UCSD-AML1 (cell line): ENCODE measurements around the gene ZBTB16.
A peak's percentile ranks its signal among the peaks of the same experiment; 100 is the strongest.

Experiments
- DNase-seq: peaks from one replicate; lab custom pipeline; 2025; ENCODE audit not compliant: unreplicated experiment; lab: John Stamatoyannopoulos, UW

The ZBTB16 gene, protein sequence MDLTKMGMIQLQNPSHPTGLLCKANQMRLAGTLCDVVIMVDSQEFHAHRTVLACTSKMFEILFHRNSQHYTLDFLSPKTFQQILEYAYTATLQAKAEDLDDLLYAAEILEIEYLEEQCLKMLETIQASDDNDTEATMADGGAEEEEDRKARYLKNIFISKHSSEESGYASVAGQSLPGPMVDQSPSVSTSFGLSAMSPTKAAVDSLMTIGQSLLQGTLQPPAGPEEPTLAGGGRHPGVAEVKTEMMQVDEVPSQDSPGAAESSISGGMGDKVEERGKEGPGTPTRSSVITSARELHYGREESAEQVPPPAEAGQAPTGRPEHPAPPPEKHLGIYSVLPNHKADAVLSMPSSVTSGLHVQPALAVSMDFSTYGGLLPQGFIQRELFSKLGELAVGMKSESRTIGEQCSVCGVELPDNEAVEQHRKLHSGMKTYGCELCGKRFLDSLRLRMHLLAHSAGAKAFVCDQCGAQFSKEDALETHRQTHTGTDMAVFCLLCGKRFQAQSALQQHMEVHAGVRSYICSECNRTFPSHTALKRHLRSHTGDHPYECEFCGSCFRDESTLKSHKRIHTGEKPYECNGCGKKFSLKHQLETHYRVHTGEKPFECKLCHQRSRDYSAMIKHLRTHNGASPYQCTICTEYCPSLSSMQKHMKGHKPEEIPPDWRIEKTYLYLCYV

DNA sequence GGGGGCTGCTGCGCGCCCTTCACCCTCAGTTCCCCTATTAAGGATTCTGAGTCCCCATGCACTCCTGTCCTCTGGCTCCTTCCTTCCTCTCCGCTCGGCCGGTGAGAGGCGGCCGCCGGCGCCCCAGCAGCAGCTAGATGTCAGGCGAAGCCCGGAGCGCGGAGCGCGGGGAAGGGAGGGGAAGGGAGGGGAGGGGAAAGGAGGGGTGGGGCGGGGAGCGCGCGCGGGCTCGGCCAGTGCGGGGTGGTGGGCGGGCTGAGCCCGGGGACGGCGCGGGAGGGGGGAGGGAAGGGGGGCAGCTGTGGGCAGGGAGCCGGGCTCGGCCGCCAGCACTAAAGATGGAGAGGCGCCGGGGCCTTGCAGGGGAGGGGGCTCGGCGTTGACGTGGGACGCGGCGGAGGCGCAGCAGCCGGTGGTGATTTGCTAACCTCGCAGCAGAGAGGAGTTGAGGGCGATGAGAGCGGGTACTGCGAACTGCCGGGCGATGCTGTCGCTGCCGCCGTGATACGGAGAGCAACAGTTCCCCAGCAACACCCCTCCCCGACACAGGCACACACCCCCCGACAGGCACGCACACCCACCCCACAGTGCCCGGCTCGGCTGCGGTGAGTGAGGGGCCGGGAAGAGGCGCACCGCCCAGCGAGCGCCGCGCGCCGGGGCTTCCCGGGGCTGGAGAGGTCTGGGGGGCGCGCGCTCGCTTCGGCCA is at the start of gene ZBTB16:
TSS of gene ZBTB16 (plus strand) at position 434 of the 706 bp plus-strand sequence. CDS start 3,590 bp downstream, outside the sequence.
- peak; percentile 84 for DNase-seq

DNA sequence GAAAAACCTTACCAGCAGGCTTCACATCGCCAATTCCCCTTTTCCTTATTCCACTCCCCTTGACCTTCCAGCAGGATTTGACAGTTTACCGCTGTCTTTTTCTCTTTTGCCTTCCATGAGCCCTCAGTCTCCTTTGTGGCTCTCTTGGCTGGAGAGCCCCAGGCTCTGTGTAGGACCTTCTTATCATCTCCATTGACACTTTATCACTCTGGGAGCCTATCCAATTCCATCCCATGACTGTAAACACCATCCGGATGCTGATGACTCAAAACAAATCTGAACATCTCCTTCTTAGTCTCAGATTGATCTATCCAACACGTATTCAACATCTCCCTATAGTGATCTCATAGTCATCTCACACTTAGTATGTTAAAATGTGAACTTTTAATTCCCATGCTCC is 48.6 kb upstream of the ZBTB16 start:
- no peak for DNase-seq

DNA sequence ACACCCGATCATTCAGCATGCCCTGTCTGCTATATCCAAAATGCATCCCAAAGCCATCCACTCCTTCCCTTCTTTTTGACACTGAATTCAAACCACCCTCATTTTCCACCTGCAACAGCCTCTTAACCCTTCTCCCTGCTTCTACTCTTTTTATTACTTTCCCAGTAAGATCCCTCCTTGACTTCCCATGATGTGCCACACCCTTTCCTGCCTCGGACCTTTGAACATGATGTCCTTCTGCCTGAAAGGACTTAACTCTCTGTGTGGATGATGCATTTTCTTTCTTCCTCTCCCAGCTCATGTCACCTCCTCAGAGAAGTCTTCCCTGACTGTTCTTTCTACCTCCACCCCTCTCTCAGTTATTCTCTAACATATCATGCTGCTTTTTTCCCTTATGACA is 48.1 kb upstream of the ZBTB16 start:
- no peak for DNase-seq

DNA sequence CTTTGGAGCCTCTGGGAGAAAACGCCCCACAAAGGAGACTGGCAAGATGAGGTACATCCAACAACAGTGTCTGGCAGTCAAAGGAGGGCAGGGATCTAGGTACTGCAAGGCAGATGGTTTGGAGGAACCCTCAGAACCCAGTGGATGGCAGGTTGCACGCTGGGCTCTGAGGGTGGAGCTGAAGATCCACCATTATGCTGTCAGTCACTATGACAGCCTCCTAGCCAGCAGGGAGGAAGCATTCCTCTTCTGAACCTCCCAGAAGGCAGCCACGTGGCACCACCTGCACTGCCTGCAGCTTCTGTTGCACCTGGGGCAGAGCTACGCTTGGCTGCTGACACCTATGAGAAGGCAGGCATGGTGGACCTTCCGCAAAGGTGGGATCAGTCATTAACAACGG is 44.4 kb upstream of the ZBTB16 start:
- no peak for DNase-seq

DNA sequence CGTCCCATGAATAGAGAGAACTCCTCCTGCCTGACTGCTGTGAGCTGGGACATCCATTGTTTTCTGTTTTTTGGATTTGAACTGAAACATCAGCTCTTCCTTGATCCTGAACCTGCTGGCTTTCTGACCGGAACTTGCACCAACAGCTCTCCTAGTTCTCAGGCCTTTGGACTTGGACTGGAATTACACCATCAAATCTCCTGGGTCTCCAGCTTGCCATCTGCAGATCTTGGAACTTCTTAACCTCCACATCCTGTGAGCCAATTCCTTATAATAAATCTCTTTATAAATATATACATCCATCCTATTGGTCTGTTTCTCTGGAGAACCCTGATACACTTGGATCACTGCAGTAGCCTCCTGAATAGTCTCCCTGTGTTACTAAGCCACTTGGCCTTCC is 42.5 kb upstream of the ZBTB16 start:
- DNase-seq = no peak

DNA sequence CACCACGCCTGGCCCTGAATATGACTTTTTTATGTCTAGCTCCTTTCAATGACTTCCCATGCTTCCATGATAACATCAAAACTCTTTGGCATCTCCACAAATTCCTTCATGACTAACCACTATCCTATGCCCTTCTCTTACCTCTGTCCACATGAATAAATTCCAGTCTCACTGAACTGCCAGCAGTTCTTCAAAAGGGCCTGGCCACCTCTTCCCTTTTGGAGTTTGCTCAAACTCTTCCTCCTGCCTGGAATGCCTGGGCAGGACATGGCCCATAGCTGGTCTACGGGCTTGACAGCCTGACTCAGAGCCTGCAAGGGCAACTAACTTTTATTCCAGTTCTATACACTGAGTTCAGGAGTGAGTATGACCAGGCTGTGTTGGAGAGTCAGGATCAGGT is 41.8 kb upstream of the ZBTB16 start:
- no peak for DNase-seq

DNA sequence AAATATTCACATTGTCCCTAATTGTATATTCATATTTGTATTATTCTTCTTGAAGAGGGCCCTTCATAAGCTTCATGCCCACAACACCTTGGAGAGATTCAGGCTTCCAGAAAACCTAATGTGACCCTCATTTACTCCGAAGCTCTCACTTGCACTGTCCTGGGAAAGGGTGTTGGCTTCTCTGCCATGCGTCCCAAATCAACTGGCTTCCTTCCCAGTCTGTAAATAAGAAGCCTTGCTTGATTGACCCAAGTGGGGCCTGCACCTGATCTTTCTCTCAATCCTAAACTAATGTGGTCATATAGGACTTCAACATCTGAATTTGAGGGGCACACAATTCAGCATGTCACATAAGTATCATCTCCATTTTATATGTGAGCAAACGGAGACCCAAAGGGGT is 40.5 kb upstream of the ZBTB16 start:
- no peak for DNase-seq

DNA sequence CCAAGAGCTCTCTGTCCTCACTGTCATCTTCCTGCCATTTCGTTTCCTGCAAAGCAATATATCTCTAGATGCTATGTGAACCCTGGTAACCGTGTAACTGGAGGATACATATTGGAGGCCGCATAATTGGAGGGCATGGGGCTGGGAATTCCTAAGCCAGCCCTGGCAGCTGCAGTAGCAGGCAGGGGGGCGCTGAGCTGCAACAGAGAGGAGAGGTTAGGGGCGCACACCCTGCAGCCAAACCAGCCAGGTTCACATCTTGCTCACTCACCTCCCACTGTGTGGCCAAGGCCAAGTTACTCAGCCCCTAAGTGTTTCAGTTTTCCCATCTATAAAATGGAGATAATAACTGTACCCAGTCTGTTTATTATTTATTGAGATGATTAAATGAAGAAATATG is 39.9 kb upstream of the ZBTB16 start:
- DNase-seq = no peak

DNA sequence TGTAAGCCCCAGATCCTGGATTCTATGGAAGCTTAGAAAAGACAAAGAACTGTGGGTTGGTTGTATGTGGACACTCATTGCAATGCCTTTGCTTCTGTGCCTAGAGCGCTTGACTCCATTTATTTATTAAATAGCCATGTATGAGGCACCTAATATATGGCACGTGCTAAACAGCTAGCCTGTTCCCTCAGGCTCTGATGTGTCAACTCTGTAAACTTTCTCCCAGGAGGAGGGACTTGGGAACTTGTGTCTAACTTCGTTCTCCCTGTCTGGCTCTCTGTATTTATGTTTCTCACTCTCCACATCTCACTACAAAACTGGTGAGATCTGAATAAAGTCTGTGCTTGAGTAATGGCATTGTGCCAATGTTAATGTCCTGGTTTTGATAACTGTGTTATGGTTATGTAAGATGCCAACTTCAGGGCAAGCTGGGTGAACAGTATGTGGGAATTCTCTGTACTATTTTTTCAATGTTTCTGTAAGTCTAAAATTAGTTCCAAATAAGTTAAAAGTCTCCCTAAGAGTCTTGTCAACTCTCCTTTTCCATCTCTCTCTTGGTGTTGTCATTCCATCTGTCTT is 34.1 kb upstream of the ZBTB16 start:
- no peak for DNase-seq

DNA sequence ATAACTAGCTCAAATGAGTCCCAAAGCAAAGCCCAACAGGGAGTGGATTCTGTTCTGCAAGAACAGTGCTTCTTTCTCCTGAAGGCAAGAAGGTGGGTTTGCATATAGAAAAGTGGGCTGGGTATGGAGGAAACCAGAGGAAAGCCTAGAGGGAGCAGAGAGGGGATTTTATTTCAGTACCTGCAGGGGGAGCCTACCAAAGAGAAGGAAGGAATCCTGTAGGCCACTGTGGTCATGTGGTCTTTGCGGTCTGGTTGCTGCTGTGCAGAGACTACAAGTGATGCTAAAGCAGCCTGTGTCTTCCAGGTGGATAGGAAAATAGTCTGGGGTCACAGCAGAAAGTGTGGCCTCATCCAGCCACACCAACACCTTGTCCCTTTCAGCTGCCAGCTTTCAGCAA is 33.2 kb upstream of the ZBTB16 start:
- DNase-seq = peak; percentile 30

DNA sequence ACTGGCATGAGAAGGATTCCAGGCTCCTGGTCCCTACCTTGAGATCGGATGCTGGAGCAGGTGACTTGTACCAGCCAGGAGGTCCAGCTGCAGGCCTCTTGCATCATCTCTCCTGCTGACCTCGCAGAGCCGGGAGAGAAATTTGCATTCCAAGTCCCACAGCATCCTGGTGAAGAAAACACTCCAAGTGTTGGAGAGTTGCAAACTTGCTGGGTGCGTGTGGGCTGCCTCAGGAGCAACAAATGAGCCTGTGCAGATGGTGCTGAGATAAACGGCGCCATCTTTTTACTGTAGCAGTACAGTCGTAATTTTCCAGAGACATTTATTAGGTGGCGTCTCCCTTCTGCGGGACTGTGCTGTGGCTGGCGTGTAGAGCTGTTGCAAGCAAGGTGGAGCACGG is 32.1 kb upstream of the ZBTB16 start:
- DNase-seq = no peak

DNA sequence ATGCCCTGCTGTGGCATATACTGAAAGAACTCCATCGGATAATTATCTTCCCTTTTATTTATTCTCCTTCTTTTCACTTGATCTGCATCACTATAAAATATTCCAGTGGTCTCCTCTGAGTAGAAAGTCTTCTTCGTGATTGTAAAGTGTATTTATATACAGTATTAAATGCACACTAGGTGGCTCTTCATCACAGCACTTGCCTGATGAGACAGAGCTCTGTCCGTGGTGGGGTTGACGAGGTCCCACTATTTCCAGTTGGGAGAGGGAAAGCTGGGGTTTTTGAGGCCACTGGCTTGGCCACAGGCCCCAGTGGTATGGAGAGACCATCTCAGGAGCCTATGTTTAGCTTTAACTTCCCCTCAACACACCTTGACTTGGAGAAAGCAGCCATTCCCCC is 31.6 kb upstream of the ZBTB16 start:
- DNase-seq = no peak

DNA sequence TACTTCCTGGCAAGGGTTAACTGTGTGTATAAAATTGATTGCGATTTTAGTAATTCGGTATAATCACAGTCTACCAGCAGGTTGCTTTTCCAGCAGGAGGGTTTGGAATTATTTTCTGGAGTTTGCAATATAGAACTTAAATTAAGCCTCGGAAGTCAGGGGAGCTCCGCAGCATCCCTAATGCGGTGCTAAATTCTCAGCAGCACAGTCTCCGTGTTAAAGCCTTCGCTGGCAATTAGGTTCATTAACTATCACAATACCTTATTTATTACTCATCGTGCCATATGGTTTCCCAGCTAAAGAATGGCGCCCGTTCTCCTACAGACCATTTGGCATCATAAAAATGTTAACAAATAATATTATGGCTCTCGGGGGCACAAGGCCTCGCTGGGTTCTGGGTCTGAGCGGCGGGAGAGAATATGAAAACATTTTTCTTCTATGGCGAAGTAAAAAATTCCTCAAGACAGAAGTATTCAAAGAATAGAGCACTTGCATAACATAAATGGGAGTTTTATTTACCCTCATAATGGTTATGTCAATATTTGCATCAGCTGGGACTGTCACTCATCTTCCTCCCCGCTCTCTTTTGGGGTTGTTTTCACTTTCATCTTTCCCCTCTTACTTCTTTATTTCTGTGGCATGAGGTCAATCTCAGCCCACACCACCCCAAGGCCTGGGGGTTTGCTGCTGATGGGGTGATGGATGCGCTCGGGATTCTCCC is 28.1 kb upstream of the ZBTB16 start:
- DNase-seq = no peak

DNA sequence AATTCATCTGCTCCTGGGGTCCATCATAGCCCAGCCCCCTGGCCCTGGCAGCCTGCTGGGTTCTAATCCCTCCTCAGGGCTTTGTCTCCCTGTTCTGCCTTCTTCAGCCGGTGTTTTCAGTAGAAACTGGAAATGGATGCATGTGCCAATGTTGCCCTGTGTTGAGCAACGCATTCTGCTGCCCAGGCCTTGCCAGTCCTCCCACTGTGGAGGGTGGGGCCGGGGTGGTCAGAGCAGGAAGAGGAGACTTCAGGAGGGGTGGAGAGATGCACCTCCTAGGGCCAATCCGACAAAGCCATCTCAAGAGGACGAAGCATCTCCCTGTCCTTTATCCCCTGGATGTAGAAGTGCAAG is 27.6 kb upstream of the ZBTB16 start:
- DNase-seq = no peak

DNA sequence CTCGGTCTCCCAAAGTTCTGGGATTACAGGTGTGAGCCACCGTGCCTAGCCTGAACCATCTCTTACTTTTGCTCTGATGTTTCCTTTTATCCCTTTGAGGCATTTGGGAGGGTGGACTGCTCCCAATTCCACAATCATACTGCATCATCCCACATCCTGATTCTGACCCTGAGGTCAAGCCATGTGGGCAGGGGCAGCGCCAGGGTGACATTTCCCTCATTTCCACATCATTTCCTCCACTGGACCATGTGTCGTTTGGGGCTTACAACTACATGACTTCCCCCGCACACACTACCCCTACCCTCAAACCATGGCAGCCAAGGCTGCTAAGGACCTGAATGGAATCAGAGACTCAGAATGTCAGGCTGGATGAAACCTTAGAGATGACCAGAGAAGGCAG is 26.4 kb upstream of the ZBTB16 start:
- no peak for DNase-seq

DNA sequence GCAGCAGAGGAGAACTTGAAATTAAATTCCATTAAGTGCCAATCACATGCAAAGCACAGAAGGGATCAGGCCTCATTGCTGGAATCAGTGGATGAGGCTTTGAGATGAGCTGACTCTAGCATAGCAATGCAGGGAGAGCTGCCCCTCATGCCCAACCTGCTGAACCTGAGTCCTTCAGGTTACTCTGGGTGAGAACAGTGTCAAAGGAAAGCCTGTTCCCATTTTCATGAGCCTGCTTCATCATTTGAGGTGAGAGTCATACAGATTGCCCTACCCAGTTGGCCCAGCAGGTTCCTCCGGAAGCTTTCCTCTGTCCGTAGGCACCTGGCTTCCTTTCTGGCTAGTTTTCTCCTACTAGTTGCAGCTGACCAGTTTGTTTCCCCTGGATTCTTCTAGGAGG is 25.9 kb upstream of the ZBTB16 start:
- no peak for DNase-seq

DNA sequence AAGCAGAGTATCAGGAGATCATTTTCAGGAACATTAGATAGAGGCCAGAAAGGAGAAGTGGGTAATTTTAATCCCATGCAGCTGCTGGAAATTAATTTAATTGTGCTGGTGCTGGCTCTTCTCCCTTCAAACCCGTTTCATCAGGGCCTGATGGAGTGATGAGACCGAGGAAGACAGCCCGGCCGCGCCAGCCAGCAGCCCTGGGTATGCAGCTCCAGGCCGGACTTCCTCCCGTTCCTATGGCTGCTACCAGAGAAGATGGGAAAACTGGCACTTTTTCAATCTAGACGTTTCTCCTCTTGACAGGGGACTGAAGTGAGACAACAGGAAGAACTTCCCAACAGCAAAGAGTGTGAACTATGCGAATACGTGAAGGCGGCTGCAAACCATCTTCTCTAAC is 24.6 kb upstream of the ZBTB16 start:
- no peak for DNase-seq

DNA sequence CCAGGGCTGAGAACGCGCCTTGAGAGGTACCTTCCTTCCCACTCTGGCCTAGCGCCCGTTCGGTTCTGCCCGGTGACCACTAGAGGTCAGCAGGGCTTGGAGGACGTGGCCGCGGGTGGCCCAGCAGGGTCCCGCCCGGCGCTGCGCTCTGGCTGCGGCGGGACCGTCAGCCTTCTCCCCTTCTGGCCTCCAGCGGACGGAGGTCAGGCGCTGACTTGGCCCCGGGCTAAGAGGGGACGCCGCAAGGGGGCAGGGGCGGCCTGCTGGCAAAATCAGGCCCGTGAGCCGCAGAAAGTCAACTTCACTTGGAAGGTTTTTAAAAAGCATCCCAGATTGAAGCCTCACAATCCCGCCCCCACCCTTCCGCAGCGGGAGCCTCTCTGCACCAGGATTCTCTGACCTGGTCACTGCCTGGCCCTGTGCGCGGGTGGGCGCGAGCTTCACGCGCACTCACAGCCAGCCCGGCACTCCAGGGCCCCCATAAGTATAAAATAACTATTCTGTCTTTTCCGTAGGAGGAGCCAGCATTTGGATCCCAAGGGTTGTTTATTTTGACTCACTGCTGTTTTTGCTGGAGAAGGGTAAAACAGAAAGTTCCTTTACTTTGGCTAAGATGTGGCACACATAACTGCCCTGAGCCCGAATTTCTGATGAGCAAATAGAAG is 23.2 kb upstream of the ZBTB16 start:
- peak; percentile 81 for DNase-seq

DNA sequence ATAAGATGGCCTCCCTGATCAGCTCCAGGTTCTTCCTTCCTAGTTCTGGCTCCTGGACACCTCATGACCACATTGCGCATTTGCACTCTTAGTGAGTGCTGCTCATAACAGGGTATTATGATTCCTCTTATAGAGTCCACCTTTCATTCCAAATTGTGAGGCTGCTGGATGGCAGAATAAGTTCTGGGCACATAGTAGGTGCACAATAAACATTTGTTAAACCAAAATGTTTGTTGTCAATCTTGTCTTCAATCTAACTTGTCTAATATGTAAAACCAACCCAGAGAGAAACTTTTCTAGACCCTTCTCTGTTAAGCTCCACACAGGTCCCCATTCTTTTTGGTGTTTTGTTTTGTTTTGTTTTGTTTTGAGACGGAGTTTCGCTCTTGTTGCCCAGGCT is 22.6 kb upstream of the ZBTB16 start:
- DNase-seq = no peak

DNA sequence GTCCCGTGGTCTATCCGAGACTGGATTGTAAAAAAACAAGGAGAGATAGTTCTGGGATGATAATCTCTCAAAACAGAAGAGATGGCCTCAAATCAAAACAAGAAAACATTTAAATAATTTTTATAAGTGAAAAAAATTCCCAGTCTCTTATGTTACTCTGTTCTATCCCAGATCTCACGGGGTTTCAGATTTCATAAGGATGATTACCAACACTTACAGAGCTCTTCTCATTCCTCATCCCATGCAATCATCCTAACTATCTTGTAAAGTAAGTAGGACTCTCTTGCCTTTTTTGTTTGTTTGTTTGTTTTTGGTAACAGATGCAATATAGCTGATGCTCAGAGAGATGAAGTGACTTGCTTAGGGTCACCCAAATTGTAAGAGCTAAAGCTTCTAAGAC is 20.0 kb upstream of the ZBTB16 start:
- DNase-seq = no peak
